NCI-H526 treated with DMSO at 0.1 percent for 48 hours (cell line): ENCODE results near the gene HPGDS.
A peak's percentile ranks its signal among the peaks of the same experiment; 100 is the strongest.
"Not testable (repeated sequence)": the region's sequence is repeated elsewhere in the genome, so short reads cannot be mapped to it uniquely, and the experiment has no call there.

Experiments
- DNase-seq: peaks from one replicate; lab custom pipeline; 2025; lab: John Stamatoyannopoulos, UW

The HPGDS gene

DNA sequence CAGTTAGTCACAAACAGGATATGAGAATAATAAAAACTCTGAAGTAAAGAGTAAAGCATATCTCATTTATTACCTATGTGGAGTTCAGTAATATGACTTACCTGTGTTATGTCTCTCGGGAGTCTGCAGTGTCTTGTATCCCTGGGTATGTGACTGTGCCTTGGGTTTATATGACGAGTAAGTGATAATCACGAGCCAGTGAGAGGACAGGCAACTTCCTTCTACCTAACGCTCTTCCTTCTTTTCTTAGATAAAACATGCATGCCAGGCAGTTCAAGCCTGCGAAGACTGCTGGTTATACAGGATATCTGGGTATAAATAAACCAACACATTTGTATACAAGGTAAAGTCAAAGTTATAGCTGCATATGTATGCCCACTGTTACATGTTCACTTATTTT lies at the start of gene HPGDS:
Gene HPGDS, minus strand, starts transcription at position 143 of the 400 bp plus-strand sequence. CDS start 8,207 bp downstream, outside the sequence.
- no peak for DNase-seq

DNA sequence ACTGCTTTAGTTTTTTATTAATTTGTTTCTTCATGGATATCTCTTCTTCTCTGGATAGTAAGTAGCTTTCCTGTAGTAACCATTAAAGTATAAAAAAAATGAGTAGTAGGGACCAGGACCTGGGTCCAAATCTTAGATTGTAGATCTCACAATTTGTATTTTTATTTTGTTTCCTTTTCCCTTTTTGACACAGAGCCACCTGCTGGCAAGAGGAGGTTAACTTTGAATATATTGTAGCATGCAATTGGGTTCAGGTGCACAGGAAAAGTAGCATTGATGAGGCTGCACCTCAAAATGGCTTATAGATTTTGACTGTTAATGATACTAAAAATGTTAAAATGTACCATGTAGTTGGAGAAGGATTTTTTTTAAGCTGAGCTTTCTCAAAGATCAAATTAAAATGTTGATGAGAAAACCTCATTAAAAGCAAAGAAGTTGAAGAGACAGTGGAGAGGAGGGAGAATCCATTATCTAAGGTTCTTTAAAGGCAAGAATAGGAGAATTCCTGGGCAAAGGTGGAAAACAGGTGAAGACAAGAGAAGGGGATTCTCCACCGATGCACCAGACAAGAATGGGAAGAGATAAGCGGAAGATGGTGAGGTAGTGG lies 48.3 kb upstream of the HPGDS start:
- no peak for DNase-seq

DNA sequence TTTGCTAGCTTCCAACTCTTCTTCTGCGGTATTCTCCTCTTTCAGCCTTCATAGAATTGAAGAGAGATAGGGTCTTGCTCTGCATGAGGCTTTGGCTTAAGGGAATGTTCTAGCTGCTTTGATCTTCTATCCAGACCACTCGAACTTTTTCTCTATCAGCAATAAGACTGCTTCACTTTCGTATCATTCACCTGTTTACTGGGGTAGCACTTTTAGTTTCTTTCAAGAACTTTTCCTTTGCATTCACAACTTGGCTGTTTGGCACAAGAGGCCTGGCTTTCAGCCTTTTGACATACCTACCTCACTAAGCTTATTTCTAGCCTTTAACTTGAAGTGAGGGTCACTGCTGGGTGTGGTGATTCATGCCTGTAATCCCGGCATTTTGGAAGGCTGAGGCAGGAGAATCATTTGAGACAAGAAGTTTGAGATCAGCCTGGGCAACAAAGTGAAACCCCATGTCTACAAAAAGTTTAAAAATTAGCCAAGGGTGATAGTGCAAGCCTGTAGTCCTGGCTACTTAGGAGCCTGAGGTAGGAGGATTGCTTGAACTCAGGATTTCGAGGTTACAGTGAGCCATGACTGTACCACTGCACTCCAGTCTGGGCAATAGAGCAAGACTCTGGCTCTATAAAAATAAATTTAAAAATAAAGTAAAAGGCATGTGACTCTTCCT lies 47.1 kb upstream of the HPGDS start:
- no peak for DNase-seq

DNA sequence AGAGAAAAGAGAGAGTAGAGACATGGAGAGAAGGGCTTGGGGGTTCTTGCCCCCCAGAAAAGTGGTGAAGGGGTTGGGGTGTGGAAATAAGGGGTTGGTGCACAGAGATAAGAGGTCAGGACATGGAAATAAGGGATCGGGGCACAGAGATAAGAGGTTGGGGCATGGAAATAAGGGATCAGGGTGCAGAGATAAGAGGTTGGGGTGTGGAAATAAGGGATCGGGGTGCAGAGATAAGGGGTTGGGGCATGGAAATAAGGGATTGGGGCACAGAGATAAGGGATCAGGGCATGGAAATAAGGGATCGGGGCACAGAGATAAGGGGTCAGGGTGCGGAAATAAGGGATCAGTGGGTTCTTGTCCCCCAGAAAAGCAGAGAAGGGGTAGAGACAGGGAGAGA lies 45.3 kb upstream of the HPGDS start:
- not testable (repeated sequence) for DNase-seq

DNA sequence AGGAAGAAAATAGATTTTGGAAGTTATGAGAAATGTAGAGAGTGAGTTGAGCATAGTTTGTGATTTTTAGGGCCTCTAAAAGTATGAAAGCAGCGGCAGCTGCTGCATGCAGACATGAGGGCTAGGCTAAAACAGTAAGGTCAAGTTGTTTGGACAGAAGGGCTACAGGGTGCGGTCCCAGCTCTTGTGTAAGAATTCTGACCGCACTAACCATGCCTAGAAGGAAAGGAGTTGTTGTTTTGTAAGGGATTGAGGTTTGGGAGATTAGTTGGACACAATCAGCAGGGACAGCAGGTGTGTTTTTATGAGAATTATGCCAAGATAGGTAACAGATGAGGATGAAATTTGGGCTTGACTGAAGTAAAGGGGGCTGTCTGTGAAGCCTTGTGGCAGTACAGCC lies 42.8 kb upstream of the HPGDS start:
- not testable (repeated sequence) for DNase-seq

DNA sequence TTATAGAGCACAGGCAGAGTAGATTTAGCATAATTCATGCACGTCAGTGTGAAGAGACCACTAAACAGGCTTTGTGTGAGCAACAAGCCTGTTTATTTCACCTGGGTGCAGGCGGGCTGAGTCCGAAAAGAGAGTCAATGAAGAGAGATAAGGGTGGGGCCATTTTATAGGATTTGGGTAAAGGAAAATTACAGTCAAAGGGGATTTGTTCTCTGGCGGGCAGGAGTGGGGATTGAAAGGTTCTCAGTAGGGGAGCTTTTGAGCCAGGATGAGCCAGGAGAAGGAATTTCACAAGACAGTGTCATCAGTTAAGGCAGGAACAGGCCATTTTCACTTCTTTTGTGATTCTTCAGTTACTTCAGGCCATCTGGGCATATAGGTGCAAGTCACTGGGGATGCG lies 40.3 kb upstream of the HPGDS start:
- not testable (repeated sequence) for DNase-seq

DNA sequence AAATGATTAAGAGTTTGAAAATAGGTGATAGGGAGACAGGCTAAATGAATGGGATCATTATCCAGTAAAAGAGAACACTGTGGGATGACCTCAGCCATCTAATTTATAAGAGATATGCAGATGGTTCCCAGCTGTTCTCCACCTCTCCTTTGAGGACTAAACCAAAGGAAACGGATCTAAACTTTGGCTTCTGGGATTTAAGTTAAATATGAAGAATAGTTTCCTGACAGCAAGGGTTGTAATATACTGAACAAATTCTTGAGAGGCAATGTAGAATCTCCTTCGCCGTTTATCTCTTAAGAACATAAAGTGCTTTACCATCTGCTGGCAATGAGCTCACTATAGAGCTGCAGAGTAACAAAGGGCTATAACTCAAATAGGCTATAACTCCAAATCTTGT lies 35.4 kb upstream of the HPGDS start:
- no peak for DNase-seq

DNA sequence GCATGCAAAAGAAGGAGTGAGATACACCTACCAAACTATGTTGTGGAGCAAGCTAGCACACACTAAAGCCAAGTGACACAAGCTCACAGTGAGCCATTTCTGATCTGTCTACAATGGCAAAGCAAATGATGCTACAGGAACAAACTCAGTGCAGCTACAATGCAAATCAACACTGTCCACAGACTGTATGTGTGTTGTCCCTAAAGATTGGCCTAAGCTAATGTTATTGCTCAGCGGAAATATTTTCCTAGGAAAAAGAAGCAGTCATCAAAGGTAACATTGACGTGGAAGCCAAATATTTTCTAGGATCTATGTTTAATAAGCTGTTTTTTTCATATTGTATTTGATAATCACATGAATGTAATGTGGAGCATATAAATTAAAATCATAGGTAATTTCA lies 34.7 kb upstream of the HPGDS start:
- DNase-seq = peak; percentile 44

DNA sequence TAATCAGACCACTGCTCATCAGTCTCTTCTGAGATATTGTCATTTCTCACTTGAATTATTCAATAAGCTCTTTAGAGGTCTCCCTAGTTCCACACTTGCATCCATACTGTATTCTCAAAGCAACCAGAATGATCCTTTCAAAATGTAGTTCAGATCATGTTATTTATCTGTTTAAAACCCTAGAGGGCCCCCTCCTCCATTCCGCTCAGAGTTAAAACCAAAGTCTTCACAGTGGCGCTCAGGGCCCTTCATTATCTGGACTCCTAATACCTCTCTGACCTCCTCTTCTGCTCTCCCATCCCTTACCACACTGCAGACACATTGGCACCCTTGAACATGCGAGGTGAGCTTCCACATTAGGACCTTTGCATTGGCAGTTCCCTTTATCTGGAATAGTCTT lies 32.7 kb upstream of the HPGDS start:
- no peak for DNase-seq

DNA sequence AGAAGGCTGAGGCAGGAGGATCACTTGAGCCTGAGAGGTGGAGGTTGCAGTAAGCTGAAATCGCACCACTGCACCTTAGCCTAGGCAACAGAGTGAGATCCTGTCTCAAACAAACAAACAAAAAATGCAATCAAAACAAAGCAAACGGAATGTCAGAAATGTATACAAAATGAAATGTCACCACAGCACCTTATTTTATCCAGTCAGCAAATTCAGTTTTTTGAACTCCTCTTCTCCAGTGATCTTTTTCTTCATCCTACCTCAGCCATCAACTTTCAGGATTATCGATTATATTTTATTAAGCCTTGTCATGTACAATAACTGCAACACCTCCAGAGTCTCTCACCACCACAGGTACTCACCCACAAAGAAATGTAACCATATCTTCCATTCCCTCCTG lies 31.1 kb upstream of the HPGDS start:
- no peak for DNase-seq

DNA sequence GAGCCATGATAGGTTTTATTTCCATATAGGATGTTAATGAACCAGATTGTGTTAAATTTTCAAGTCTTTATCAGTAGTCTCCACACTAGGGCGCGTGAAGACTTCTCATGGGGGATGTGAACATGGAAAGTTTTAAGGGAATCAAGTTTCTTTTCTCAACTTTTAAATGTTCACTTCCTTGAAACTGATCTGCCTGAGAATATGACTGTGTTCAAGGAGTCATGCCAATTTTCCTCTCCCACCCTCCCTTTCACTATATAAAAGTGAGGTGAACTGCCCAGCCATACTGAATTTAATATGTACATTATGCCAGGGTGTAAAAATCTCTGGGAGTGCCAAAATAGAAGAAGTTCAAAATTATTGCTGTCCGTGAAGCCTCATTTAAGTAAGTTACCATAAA lies 30.4 kb upstream of the HPGDS start:
- no peak for DNase-seq

DNA sequence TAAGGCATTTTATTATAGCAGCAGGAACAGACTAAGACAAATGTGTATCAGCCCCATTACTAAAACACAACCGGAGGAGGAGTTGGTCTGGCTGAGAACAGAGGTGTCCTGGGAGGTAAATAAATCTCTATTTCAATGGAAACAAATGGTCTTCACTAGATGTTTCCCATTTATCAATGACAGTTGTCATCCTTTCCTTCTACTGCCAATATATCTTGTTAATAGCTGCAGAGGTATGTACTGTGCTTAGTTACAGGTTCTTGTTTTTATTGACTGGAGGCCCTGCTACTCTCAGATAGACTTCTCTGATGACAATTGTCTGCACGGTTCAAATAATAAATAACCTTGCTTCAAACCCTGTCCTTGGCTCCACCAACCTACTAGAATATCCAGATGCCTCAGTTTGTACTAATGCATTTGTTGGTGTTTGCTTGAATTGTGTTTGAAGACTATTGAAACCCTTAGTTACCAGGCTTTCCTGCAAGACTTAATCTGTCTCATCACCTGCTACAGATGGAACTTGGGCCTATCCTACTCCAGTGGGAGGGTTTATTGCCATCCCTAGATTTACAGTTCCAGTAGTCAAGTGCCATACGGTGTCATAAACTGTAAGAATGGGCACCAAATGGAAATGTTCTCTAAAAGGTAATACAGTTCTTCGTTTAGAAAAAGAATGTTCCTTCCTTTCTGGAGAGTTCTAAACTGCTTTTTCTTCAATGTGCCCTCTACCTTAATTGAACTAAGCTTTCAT lies 29.8 kb upstream of the HPGDS start:
- no peak for DNase-seq

DNA sequence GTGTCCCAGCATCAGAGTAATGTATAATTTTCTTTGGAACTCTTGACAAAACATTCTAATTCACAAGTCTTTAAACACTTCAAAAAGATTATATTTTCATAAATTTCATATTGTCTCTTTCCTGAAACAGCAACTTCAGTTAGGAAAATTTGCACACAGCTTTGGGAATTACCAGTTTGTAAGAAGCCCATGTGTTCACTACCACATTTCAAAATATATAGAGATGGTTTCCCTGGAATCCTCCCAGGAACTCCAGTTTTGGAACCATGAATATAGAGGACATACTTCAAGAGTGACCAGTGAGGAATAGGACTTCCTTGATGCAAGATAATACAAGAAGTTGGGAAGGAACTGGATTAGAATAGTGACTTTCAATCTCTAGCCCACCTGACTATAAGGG lies 28.7 kb upstream of the HPGDS start:
- DNase-seq = no peak

DNA sequence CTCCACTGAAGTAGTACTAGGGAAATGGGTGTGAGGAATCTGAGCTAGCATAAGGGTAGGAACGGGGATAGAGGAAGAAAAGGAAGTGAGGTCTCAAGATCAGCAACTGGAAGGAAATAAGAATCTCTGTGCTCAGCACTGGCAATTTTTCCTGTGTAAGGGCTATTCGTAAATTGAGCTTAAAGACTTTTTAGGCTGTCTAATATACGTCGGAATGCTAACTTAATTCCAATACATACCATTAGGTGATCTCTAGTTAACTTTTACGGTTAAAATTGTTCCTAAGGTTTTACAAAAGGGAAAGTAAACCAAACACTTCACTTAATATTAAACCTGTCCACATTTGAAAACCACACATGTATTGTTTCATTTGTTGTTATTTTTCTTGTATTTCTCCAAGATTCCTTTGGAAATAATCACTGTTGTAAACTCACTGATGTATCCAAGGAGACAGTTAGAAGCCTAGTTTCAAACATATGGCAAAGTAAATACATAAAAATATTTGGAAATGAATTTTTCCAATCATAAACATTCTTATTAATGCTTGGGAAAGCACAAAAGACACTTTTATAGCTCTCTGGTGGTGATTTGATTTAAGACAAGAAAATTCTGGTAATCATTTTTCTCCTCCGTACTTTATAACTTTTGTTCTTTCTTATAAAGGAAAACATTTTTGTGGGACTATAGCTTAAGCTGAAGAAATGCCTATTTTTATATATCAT lies 28.1 kb upstream of the HPGDS start:
- DNase-seq = no peak

DNA sequence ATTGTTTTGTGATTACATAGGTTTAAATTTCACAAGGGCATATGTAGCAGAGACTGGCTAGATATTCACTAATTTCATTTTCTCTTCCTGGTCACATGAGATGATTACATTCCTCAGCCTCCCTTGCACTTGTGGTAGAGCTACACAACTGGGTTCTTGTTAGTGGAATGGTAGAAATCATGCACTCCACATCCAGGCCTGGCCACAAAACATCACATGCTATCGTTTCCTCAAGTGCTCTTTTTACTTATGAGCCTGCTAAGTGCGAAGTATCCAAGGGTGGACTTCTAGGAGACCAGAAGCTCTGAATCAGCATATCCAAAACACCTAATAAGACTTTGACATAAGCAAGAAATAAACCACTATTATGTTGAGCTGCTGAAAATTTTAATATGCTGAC lies 26.4 kb upstream of the HPGDS start:
- DNase-seq = no peak

DNA sequence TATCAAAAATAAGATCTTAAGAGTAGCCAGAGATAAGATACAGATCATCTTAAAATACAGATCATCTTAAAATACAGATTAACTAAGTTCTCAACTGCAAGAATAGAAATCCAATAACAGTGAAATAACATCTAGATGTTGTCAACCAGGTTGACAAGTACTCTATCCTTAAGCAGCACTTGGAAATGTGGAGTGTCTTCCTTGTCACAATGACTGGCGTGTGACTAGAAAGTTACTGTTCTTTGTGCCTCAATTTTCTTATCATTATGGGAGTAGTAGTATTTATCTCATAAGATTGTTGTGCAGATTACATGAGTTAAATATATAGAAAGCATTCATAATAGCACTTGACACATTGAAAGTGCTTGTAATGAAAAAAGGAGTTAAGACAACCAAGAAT lies 25.8 kb upstream of the HPGDS start:
- DNase-seq = no peak

DNA sequence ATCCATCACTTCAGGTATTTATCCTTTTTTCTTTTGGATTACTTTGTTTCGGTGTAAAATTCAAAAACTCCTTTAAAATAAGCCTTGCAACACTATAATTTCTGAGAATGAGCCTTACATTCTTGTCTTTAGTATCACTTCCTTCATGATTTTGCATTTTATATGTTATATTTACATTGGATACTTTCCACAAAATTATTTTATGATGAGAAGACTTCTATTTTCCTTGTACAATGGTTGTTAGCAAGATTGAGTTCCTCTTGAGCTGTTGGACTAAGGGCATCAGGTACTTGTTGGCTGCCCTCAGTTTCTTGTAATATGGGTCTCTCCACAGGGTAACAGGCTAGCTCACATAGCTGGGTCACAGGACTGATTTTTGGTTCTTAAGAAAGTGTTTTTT lies 22.7 kb upstream of the HPGDS start:
- no peak for DNase-seq

DNA sequence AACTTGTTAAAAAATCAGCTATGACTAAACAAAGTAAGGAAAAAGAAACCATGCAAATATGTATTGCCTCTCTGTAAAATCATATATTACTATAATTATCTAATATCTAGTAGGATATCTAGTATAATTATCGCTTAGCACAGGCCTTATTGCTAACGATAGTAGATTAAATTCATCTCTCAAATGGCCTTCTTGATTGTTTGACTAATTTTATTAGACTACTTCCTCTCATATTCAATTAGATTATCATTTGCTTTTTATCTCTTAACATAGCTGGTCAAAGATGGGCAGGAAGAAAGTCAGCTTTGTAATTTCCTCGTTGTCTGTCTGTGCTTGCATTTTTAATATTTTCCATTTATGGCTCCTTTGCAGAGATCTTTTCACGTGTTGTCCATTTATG lies 21.9 kb upstream of the HPGDS start:
- no peak for DNase-seq

DNA sequence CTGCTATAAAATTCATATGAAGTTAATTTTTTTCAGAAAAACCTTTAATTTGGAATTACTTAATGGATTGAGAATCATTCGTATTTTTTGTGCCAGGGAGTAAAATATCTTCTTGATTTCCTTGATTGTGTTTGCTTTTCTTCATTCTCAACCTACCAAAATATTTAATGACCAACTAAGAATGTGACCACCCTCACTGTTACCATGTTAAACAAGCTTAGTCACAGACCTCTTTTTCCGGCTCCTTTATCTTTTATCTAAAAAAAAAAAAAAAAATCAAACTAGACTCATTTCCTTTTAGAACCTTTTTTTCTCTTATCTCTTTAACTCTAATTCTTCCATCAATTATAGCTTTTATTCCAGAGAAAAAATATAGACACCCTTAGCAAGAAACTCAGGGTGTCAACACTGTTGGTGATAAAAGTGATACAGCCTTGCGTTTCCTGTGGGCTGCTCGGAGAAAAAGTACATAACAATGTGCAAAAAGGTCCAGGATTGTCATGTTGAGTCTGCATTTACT lies 20.6 kb upstream of the HPGDS start:
- DNase-seq = no peak

DNA sequence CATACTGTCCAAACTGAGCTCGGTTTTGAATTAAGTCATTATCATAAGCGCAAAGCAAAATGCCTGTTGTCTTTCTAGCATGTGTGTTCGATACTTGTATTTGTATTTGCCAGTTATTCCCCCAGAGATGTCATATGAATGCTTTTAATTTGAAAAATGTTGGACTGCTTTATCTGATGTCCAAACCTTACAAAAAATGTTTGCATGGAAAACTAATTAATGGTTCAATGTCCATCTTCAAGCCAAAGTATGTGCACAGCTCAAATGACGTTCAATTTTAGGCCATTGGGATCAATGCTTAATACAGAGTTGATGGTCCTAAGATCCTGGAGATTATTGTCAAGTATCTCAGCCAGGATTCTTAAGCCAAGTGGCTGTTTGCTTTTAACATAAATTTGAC lies 17.2 kb upstream of the HPGDS start:
- no peak for DNase-seq

DNA sequence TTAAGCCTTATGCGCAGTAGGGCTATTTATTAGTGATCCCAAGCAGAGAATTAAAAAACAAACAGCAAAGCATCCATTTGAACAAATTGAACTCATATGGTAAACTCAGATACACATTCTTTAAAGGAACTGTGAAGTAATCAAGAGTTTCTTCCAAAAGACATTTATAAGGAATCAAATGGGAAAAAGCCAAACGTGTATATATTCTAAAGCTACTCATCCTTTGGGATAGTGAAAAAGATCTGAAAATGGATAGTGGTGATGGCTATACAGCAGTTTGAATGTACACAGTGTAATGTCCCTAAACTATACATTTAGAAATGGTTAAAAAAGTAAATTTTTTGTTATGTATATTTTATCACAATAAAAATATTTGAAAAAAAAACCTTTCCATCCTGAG lies 16.6 kb upstream of the HPGDS start:
- no peak for DNase-seq

DNA sequence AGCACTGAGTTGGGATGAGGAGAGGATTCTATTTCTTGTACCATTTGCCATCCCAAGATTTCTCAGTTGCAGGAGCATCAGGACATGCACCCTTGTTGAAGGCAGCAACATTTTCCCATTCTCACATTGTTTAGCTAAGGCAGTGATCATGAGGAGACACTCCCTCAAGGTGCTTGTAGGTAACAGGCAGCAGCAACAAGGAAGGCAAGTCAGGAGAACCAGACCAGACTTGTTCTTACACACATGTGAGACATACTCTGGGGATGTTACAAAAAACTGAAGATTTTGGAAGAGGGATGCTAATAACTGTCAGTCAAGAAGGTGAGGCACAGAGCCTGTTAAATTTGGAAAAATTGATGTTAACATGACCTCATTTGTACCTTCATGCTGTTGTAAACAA lies 15.5 kb upstream of the HPGDS start:
- no peak for DNase-seq

DNA sequence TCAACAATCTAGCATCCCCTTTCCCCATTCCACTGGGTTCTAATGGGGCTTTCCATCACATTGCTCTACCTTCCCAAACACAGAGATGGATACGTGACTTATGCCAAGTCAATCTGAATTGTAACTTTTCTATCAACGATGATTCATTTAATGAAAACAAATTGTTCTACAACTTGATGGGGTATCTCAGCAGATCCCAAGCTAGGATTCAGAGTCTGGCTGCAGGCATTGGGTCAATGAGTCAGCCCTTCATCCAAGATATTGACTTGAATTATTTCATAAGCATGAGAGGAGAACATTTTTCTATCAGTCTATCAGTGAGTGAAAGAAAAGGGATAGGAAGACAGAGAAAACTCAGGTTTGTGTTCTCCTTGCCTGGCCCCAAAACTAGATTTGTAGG lies 15.0 kb upstream of the HPGDS start:
- no peak for DNase-seq
